Measurements from ENCODE around the gene SPPL3. TPM values are rescaled to one million over a fixed set of nuclear protein-coding genes. Genes with fewer than 3 reads are reported as not detected.

Gene SPPL3
- total and polyA plus RNA-seq, 2 experiments from 2014 or later: 10.9 to 27.8 TPM

DNA sequence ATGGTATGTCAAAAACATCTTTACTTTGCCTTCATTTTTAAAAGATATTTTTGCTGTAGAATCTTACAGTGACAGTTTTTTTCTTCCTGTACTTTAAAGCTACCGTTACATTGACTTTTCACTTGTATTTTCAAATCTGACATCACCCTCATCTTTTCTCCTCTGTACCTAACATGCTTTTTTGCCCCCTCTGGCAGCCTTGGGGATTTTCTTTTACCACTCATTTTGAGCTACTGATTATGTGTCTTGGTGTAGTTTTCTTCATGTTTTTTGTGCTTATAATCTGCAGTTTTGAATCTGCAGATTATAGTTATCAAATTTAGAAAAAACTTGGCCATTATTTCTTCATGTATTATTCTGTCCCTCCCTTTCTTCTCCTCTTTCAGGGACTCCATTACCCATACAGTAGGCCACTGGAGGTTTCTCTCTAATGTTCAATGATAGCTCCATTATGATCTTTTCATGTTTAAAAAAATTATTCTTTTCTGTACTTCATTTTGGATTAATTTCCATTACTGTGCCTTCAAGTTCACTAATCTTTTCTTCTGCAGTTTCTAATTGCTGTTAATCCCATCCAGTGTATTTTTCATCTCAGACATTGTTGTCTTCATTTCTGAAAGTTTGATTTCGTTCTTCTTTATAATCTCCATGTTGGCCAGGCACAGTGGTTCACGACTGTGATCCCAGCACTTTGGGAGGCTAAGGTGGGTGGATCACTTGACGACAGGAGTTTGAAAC, 108.5 kb downstream of the SPPL3 start:
- peaks cover 9% of the 10 kb centered on the region; the same call in 2 of the 3 replicates for H3K4me1 Mint-ChIP-seq
- H3K27ac ChIP-seq (ENCODE audit: low read depth): no peak overlapping the region
- peaks cover 20% of the 10 kb centered on the region for H3K9me3 Mint-ChIP-seq
- H3K79me2 ChIP-seq (replicated peaks; ENCODE audit: insufficient read depth): no peaks in the 10 kb centered on the region
- no peak overlapping the region for H3K4me3 ChIP-seq
- DNase-seq (ENCODE audit: low spot score) (peak; percentile 24), ATAC-seq (no peak)
- H3F3A ChIP-seq (replicated peaks; ENCODE audit: low read depth): no peaks in the 10 kb centered on the region
- H3K4me1 ChIP-seq (ENCODE audit: insufficient read depth): peaks cover 11% of the 10 kb centered on the region
- H3K4me3 Mint-ChIP-seq: no peak overlapping the region
- TF ChIP-seq, protein P1, sequence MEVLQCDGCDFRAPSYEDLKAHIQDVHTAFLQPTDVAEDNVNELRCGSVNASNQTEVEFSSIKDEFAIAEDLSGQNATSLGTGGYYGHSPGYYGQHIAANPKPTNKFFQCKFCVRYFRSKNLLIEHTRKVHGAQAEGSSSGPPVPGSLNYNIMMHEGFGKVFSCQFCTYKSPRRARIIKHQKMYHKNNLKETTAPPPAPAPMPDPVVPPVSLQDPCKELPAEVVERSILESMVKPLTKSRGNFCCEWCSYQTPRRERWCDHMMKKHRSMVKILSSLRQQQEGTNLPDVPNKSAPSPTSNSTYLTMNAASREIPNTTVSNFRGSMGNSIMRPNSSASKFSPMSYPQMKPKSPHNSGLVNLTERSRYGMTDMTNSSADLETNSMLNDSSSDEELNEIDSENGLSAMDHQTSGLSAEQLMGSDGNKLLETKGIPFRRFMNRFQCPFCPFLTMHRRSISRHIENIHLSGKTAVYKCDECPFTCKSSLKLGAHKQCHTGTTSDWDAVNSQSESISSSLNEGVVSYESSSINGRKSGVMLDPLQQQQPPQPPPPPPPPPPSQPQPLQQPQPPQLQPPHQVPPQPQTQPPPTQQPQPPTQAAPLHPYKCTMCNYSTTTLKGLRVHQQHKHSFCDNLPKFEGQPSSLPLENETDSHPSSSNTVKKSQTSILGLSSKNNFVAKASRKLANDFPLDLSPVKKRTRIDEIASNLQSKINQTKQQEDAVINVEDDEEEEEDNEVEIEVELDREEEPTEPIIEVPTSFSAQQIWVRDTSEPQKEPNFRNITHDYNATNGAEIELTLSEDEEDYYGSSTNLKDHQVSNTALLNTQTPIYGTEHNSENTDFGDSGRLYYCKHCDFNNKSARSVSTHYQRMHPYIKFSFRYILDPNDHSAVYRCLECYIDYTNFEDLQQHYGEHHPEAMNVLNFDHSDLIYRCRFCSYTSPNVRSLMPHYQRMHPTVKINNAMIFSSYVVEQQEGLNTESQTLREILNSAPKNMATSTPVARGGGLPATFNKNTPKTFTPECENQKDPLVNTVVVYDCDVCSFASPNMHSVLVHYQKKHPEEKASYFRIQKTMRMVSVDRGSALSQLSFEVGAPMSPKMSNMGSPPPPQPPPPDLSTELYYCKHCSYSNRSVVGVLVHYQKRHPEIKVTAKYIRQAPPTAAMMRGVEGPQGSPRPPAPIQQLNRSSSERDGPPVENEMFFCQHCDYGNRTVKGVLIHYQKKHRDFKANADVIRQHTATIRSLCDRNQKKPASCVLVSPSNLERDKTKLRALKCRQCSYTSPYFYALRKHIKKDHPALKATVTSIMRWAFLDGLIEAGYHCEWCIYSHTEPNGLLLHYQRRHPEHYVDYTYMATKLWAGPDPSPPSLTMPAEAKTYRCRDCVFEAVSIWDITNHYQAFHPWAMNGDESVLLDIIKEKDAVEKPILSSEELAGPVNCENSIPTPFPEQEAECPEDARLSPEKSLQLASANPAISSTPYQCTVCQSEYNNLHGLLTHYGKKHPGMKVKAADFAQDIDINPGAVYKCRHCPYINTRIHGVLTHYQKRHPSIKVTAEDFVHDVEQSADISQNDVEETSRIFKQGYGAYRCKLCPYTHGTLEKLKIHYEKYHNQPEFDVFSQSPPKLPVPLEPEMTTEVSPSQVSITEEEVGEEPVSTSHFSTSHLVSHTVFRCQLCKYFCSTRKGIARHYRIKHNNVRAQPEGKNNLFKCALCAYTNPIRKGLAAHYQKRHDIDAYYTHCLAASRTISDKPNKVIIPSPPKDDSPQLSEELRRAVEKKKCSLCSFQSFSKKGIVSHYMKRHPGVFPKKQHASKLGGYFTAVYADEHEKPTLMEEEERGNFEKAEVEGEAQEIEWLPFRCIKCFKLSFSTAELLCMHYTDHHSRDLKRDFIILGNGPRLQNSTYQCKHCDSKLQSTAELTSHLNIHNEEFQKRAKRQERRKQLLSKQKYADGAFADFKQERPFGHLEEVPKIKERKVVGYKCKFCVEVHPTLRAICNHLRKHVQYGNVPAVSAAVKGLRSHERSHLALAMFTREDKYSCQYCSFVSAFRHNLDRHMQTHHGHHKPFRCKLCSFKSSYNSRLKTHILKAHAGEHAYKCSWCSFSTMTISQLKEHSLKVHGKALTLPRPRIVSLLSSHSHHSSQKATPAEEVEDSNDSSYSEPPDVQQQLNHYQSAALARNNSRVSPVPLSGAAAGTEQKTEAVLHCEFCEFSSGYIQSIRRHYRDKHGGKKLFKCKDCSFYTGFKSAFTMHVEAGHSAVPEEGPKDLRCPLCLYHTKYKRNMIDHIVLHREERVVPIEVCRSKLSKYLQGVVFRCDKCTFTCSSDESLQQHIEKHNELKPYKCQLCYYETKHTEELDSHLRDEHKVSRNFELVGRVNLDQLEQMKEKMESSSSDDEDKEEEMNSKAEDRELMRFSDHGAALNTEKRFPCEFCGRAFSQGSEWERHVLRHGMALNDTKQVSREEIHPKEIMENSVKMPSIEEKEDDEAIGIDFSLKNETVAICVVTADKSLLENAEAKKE (CRISPR knock-in tag; IDR thresholded peaks at IDR 0.05): no peak
- TF ChIP-seq, protein P2, sequence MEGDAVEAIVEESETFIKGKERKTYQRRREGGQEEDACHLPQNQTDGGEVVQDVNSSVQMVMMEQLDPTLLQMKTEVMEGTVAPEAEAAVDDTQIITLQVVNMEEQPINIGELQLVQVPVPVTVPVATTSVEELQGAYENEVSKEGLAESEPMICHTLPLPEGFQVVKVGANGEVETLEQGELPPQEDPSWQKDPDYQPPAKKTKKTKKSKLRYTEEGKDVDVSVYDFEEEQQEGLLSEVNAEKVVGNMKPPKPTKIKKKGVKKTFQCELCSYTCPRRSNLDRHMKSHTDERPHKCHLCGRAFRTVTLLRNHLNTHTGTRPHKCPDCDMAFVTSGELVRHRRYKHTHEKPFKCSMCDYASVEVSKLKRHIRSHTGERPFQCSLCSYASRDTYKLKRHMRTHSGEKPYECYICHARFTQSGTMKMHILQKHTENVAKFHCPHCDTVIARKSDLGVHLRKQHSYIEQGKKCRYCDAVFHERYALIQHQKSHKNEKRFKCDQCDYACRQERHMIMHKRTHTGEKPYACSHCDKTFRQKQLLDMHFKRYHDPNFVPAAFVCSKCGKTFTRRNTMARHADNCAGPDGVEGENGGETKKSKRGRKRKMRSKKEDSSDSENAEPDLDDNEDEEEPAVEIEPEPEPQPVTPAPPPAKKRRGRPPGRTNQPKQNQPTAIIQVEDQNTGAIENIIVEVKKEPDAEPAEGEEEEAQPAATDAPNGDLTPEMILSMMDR (conservative IDR thresholded peaks at IDR 0.05; ENCODE audit: low read depth in 2 of 2): 0 out of 4 replicates have a peak, but pooled peaks of 1 of the 2 experiments have one; percentile 21
- TF ChIP-seq JUNB (IDR thresholded peaks at IDR 0.05; ENCODE audit: unreplicated experiment): no peak
- no peak overlapping the region for H2AFZ ChIP-seq
- H4K20me1 ChIP-seq (replicated peaks; ENCODE audit: insufficient read depth): no peaks in the 10 kb centered on the region
- H3K27ac Mint-ChIP-seq: no peak overlapping the region
- no peaks in the 10 kb centered on the region for H3K9me2 ChIP-seq (ENCODE audit: insufficient read depth)
- H3K27me3 Mint-ChIP-seq (ENCODE audit: insufficient read depth, low read depth, poor library complexity): no peaks in the 10 kb centered on the region
- no peak overlapping the region for H3K4me2 ChIP-seq
- no peaks in the 10 kb centered on the region for H3K36me3 ChIP-seq (ENCODE audit: insufficient read depth)
- peaks cover 24% of the 10 kb centered on the region for H3K36me3 Mint-ChIP-seq (ENCODE audit: low read depth)
- no peaks in the 10 kb centered on the region for H3K27me3 ChIP-seq (ENCODE audit: insufficient read depth)

Measured in GM23338 (cell line).